Caco-2 (cell line): Measurements from ENCODE around the gene IL27RA. TPM values are rescaled to one million over a fixed set of nuclear protein-coding genes. Genes with fewer than 3 reads are reported as not detected.
A peak's percentile ranks its signal among the peaks of the same experiment; 100 is the strongest.

Experiments
- BruUV-seq: library from RNA; stranded (reverse); fragments of 400-500 nt; replicated peaks from 2 replicates; lab custom pipeline; 2021; lab: Mats Ljungman, UMichigan
- CTCF ChIA-PET: fragments of 300-600 bp; sonication (Branson Sonifier 250); formaldehyde crosslinking; loops from one replicate; lab custom pipeline; 2022; ENCODE audit warnings: antibody characterized with exemption; lab: Charles Lee
- POLR2A ChIA-PET: fragments of 300-600 bp; sonication (Branson Sonifier 250); formaldehyde crosslinking; loops from one replicate; lab custom pipeline; 2022; ENCODE audit warnings: antibody characterized with exemption; lab: Charles Lee
- DNase-seq, 2 experiments: peaks; one replicate each; pipeline versions ENCODE4 v3.0.0 to v3.0.0-alpha.2; 2020 to 2022
- H3K27me3 ChIP-seq: replicated peaks from 2 replicates; pipeline ENCODE4 v1.6.0; 2011; ENCODE audit warnings: low read length; ENCODE audit not compliant: control insufficient read depth, insufficient read depth
- H3K36me3 ChIP-seq: 2 replicates; pipeline ENCODE4 v1.5.1; 2011; ENCODE audit warnings: low read length; ENCODE audit not compliant: control insufficient read depth, insufficient read depth
- H3K4me1 ChIP-seq: fragments of 250-450 bp; sonication (Bioruptor Pico); 2 replicates; pipeline ENCODE4 v1.5.1; 2020; ENCODE audit warnings: mild to moderate bottlenecking
- H3K4me3 ChIP-seq: 2 replicates; pipeline ENCODE4 v1.5.1; 2011; ENCODE audit warnings: low read depth, mild to moderate bottlenecking, control low read depth, low read length
- H3K9me3 ChIP-seq: fragments of 250-450 bp; sonication (Bioruptor Pico); 2 replicates; pipeline ENCODE4 v1.5.1; 2020; ENCODE audit warnings: mild to moderate bottlenecking, moderate library complexity
- H3K27ac Mint-ChIP-seq: one replicate; pipeline ENCODE4 v1.8.0; 2022; ENCODE audit warnings: mixed read lengths; ENCODE audit not compliant: unreplicated experiment
- H3K27me3 Mint-ChIP-seq: one replicate; pipeline ENCODE4 v1.8.0; 2022; ENCODE audit warnings: mixed read lengths; ENCODE audit not compliant: insufficient read depth, unreplicated experiment
- H3K36me3 Mint-ChIP-seq: one replicate; pipeline ENCODE4 v1.8.0; 2022; ENCODE audit warnings: mild to moderate bottlenecking, mixed read lengths; ENCODE audit not compliant: insufficient read depth, unreplicated experiment
- H3K4me1 Mint-ChIP-seq: one replicate; pipeline ENCODE4 v1.8.0; 2022; ENCODE audit warnings: low read depth, mixed read lengths; ENCODE audit not compliant: unreplicated experiment
- H3K4me3 Mint-ChIP-seq: one replicate; pipeline ENCODE4 v1.8.0; 2022; ENCODE audit warnings: mild to moderate bottlenecking, moderate library complexity, mixed read lengths; ENCODE audit not compliant: unreplicated experiment
- H3K9me3 Mint-ChIP-seq: one replicate; pipeline ENCODE4 v1.8.0; 2022; ENCODE audit warnings: mixed read lengths; ENCODE audit not compliant: unreplicated experiment
- CTCF ChIP-seq, 2 experiments: fragments of 200-600 bp in 1 of 2; IDR thresholded peaks; 1 replicate in 1 of 2; 2 replicates in 1 of 2; pipeline versions ENCODE4 v1.5.1 to v1.8.0; 2011 to 2022; ENCODE audit warnings: antibody characterized with exemption in 1 of 2, control low read depth in 1 of 2, inconsistent platforms in 1 of 2, low read depth in 1 of 2, low read length in 1 of 2, mild to moderate bottlenecking in 1 of 2, moderate library complexity in 1 of 2; ENCODE audit not compliant: insufficient read depth in 1 of 2, severe bottlenecking in 1 of 2, unreplicated experiment in 1 of 2
- intact Hi-C: fragments of 100-400 bp; cut with micrococcal nuclease; formaldehyde crosslinking; loops from one replicate; pipeline ENCODE4 v1.10.0; 2022; ENCODE audit not compliant: unreplicated experiment
- total RNA-seq: library from RNA; stranded (reverse); gene quantifications from 2 replicates; pipeline ENCODE4 v1.2.3, GENCODE V29; 2022

IL27RA gene
- total RNA-seq, 1 experiment from 2014 or later: 4.7 TPM

- Mint-ChIP-seq H3K27ac (peak overlapping the region; percentile 97), H3K36me3 (peaks cover 12% of the 10 kb centered on the region), H3K9me3 (no peaks in the 10 kb centered on the region), H3K27me3 (no peaks in the 10 kb centered on the region), H3K4me1 (no peaks in the 10 kb centered on the region), H3K4me3 (peak overlapping the region; percentile 100)
- intact Hi-C loops: loop anchor here (5.0 to 10.0 kb wide), 2 partner anchors 63 to 99 kb away; partner anchors contain the start of gene ASF1B
- ChIA-PET POLR2A (interaction anchor here (0.8 kb wide), 1 partner anchor 62 kb away, joined by 5 read pairs; the partner anchor contains the start of gene ASF1B), CTCF (interaction anchor here (0.6 to 1.5 kb wide), 8 partner anchors 9 to 212 kb away, joined by 3 to 7 read pairs (median 3); partner anchors contain the start of gene ASF1B)
- H3K27me3 ChIP-seq: no peaks in the 10 kb centered on the region
- no peaks in the 10 kb centered on the region for H3K36me3 ChIP-seq
- no peaks in the 10 kb centered on the region for H3K9me3 ChIP-seq
- no peak for TF ChIP-seq CTCF (IDR thresholded peaks at IDR 0.05; ENCODE audit: insufficient read depth in 1 of 2, low read depth in 1 of 2, low read length in 1 of 2, severe bottlenecking in 1 of 2, unreplicated experiment in 1 of 2)
- H3K4me1 ChIP-seq: no peaks in the 10 kb centered on the region
- TSS peak; percentile 37 for BruUV-seq
- H3K4me3 ChIP-seq: peak overlapping the region; percentile 84
- peak in 1 of 2 experiments; percentile 33 for DNase-seq
Measured at GRCh38 chr19:14073925-14074838, 42.6 kb downstream of the IL27RA start.

GRCh38 chr19:14078411-14078810 lies 46.8 kb downstream of the IL27RA start:
- Histone ChIP-seq H3K27me3 (no peaks in the 10 kb centered on the region), H3K4me3 (no peak overlapping the region), H3K9me3 (no peaks in the 10 kb centered on the region), H3K4me1 (peaks cover 10% of the 10 kb centered on the region; the same call in 1 of the 2 replicates), H3K36me3 (no peaks in the 10 kb centered on the region)
- ChIA-PET CTCF (interaction anchor here (0.7 to 0.9 kb wide), 2 partner anchors 20 to 58 kb away, joined by 4 read pairs; no protein-coding TSS in a partner anchor), POLR2A (no interaction called here)
- no peaks in the 10 kb centered on the region for H3K27me3 Mint-ChIP-seq
- H3K36me3 Mint-ChIP-seq: peaks cover 22% of the 10 kb centered on the region
- no peaks in the 10 kb centered on the region for H3K9me3 Mint-ChIP-seq
- BruUV-seq: no TSS peak
- intact Hi-C loops: loop anchor here (10.0 kb wide), 1 partner anchor 104 kb away; no protein-coding TSS in a partner anchor
- TF ChIP-seq CTCF (IDR thresholded peaks at IDR 0.05; ENCODE audit: insufficient read depth in 1 of 2, low read depth in 1 of 2, low read length in 1 of 2, severe bottlenecking in 1 of 2, unreplicated experiment in 1 of 2): no peak
- H3K4me3 Mint-ChIP-seq: no peak overlapping the region
- H3K27ac Mint-ChIP-seq: no peak overlapping the region
- no peak for DNase-seq
- no peaks in the 10 kb centered on the region for H3K4me1 Mint-ChIP-seq
